Trophoblast cell (in vitro differentiated cells and primary cell): ENCODE results near the gene DDR2.

ENCODE experiments used
- DNase-seq, 2 donors: peaks; one replicate each; pipeline ENCODE4 v3.0.0-alpha.2; 2016
- H2AFZ ChIP-seq: 2 replicates; pipeline ENCODE4 v1.6.1; 2013; ENCODE audit warnings: low read length, moderate library complexity, mild to moderate bottlenecking; ENCODE audit not compliant: insufficient read depth, poor library complexity
- H2AK5ac ChIP-seq: 2 replicates; pipeline ENCODE4 v1.6.1; 2013; ENCODE audit warnings: mild to moderate bottlenecking, low read length
- H2BK120ac ChIP-seq: 2 replicates; pipeline ENCODE4 v1.6.1; 2013; ENCODE audit warnings: low read length, mild to moderate bottlenecking, moderate library complexity; ENCODE audit not compliant: insufficient read depth, poor library complexity
- H2BK12ac ChIP-seq: 2 replicates; pipeline ENCODE4 v1.6.1; 2013; ENCODE audit warnings: mild to moderate bottlenecking, low read length, moderate library complexity
- H2BK5ac ChIP-seq: 2 replicates; pipeline ENCODE4 v1.6.1; 2013; ENCODE audit warnings: low read length, low read depth, moderate library complexity, mild to moderate bottlenecking; ENCODE audit not compliant: poor library complexity
- H3K14ac ChIP-seq: 2 replicates; pipeline ENCODE4 v1.6.1; 2013; ENCODE audit warnings: mild to moderate bottlenecking, low read length
- H3K18ac ChIP-seq: 2 replicates; pipeline ENCODE4 v1.6.1; 2013; ENCODE audit warnings: mild to moderate bottlenecking, low read length
- H3K23ac ChIP-seq: 2 replicates; pipeline ENCODE4 v1.6.1; 2013; ENCODE audit warnings: low read length
- H3K27ac ChIP-seq: 2 replicates; pipeline ENCODE4 v1.5.1; 2013; ENCODE audit warnings: low read depth, mild to moderate bottlenecking, inconsistent platforms, low read length, moderate library complexity
- H3K27me3 ChIP-seq: 2 replicates; pipeline ENCODE4 v1.6.1; 2013; ENCODE audit warnings: inconsistent platforms, mild to moderate bottlenecking, low read length, moderate library complexity; ENCODE audit not compliant: insufficient read depth
- H3K36me3 ChIP-seq, 2 experiments: 1 replicate in 1 of 2; 2 replicates in 1 of 2; pipeline ENCODE4 v1.6.1; 2013; ENCODE audit warnings: low read length in 2 of 2, mild to moderate bottlenecking in 2 of 2, moderate library complexity in 1 of 2; ENCODE audit not compliant: insufficient read depth in 2 of 2, control insufficient read depth in 1 of 2
- H3K4ac ChIP-seq: 2 replicates; pipeline ENCODE4 v1.6.1; 2013; ENCODE audit warnings: low read depth, mild to moderate bottlenecking, low read length, moderate library complexity
- H3K4me1 ChIP-seq, 2 experiments: 1 replicate in 1 of 2; 2 replicates in 1 of 2; pipeline ENCODE4 v1.6.1; 2013; ENCODE audit warnings: low read length in 2 of 2, mild to moderate bottlenecking in 2 of 2, moderate library complexity in 1 of 2; ENCODE audit not compliant: insufficient read depth in 2 of 2, control insufficient read depth in 1 of 2
- H3K4me2 ChIP-seq: 2 replicates; pipeline ENCODE4 v1.6.1; 2013; ENCODE audit warnings: inconsistent platforms, mild to moderate bottlenecking, low read length, moderate library complexity
- H3K4me3 ChIP-seq: 2 replicates; pipeline ENCODE4 v1.5.1; 2013; ENCODE audit warnings: mild to moderate bottlenecking, low read depth, low read length, inconsistent platforms
- H3K79me1 ChIP-seq: one replicate; pipeline ENCODE4 v1.6.1; 2013; ENCODE audit warnings: low read length
- H3K79me2 ChIP-seq: 2 replicates; pipeline ENCODE4 v1.6.1; 2013; ENCODE audit warnings: low read length, mild to moderate bottlenecking; ENCODE audit not compliant: control insufficient read depth, insufficient read depth, poor library complexity
- H3K9ac ChIP-seq: 2 replicates; pipeline ENCODE4 v1.6.1; 2013; ENCODE audit warnings: mild to moderate bottlenecking, low read length
- H3K9me3 ChIP-seq: 2 replicates; pipeline ENCODE4 v1.6.1; 2013; ENCODE audit warnings: low read depth, mild to moderate bottlenecking, control low read depth, inconsistent platforms, low read length; ENCODE audit not compliant: insufficient read depth
- H4K12ac ChIP-seq: 2 replicates; pipeline ENCODE4 v1.6.1; 2013; ENCODE audit warnings: low read depth, mild to moderate bottlenecking, low read length, moderate library complexity
- H4K8ac ChIP-seq: 2 replicates; pipeline ENCODE4 v1.6.1; 2013; ENCODE audit warnings: low read depth, mild to moderate bottlenecking, low read length, moderate library complexity
- H4K91ac ChIP-seq: one replicate; pipeline ENCODE4 v1.6.1; 2013; ENCODE audit warnings: low read depth, mild to moderate bottlenecking, low read length, moderate library complexity
- WGBS: extraction: QIAGEN DNeasy Blood & Tissue Kit; methylation state at CpG from one replicate; pipeline ENCODE4 v1.1.7; 2013; ENCODE audit warnings: missing lambda C conversion rate; ENCODE audit not compliant: insufficient read length, insufficient coverage; ENCODE audit errors: extremely low coverage; 5-methylcytosine and 5-hydroxymethylcytosine counted together

DDR2 gene

DNA sequence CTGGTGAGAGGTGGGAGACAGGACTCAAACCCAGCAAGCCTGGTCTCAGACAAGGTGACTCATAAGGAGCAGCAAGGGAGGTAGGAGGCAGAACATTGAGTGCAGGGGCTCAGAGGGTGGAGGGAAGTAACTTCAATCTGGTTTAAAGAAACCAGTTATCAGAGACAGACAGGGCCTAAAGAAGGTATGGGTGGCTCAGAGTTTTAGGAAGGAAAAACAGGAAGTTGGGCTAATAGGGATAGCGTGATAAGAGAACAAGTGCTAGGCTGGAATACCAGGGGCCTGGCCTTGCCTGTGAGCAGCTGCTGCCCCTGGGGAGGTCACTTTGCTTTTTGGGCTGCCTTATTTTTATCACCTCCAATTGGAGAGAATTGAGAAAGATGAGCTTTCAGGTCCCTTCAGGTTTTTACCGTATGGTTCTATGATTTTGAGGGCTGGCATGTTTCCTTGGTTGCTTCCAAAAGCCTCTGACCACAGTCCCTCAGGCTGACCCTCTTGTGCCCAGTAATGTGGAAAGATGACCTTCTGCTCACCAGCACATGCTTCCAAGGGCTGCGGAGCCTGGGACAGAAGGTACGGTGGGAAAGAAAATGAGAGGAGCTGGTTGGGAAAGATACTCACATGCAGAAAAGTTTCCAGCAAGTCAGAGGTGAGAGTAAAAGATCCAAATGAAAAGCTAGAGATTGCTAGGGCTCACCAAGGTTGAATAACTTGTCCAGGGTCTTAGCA, 77.0 kb downstream of the DDR2 start:
- no peak overlapping the region for H4K91ac ChIP-seq
- no peak overlapping the region for H3K4me2 ChIP-seq
- H3K9me3 ChIP-seq: peaks cover 1% of the 10 kb centered on the region
- no peaks in the 10 kb centered on the region for H3K79me2 ChIP-seq
- no peak overlapping the region for H2BK5ac ChIP-seq
- H3K4me1 ChIP-seq: peaks cover 6 to 9% of the 10 kb centered on the region in 2 experiments
- no peak overlapping the region for H2AK5ac ChIP-seq
- H3K4me3 ChIP-seq: no peak overlapping the region
- no CpG with 5 or more reads among the region's 4 CpGs for WGBS
- no peaks in the 10 kb centered on the region for H3K27me3 ChIP-seq
- no peak overlapping the region for H3K9ac ChIP-seq
- no peak overlapping the region for H3K4ac ChIP-seq
- no peak overlapping the region for H3K27ac ChIP-seq
- H2BK120ac ChIP-seq: no peak overlapping the region
- no peak overlapping the region for H4K8ac ChIP-seq
- H3K18ac ChIP-seq: no peak overlapping the region
- no peak overlapping the region for H2AFZ ChIP-seq
- H2BK12ac ChIP-seq: no peak overlapping the region
- H3K23ac ChIP-seq: no peak overlapping the region
- H4K12ac ChIP-seq: no peak overlapping the region
- H3K14ac ChIP-seq: no peak overlapping the region
- no peaks in the 10 kb centered on the region for H3K79me1 ChIP-seq
- no peaks in the 10 kb centered on the region for H3K36me3 ChIP-seq
- no peak for DNase-seq

DNA sequence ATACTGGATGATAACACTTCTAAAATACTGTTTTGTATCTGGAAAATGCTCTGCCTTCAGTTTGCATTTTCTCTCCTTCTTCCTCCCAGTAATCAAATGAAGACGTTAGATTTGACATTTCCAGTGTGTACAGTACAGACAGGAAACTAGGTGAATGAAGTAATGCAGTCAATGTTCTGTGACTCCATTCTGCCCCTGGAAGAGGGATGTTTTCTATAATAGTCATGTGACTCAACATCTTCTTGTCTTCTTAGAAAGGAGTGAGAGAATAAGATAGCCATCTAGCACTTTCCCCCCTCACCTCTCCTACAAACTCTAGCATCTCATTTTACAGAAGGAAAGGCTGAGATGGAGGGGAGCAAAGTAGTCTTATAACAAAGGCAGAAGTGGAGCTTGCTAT, 77.6 kb downstream of the DDR2 start:
- H2BK120ac ChIP-seq: no peak overlapping the region
- no peak overlapping the region for H4K91ac ChIP-seq
- H3K14ac ChIP-seq: no peak overlapping the region
- no peak overlapping the region for H4K12ac ChIP-seq
- no peaks in the 10 kb centered on the region for H3K27me3 ChIP-seq
- WGBS: no CpG with 5 or more reads among the region's 1 CpG
- H3K18ac ChIP-seq: no peak overlapping the region
- no peaks in the 10 kb centered on the region for H3K79me1 ChIP-seq
- no peak overlapping the region for H2AK5ac ChIP-seq
- H2BK12ac ChIP-seq: no peak overlapping the region
- H3K4me2 ChIP-seq: no peak overlapping the region
- no peak overlapping the region for H3K27ac ChIP-seq
- no peak overlapping the region for H3K23ac ChIP-seq
- no peak overlapping the region for H3K4ac ChIP-seq
- H2BK5ac ChIP-seq: no peak overlapping the region
- no peak overlapping the region for H4K8ac ChIP-seq
- H3K9me3 ChIP-seq: peaks cover 1% of the 10 kb centered on the region
- peaks cover 6 to 9% of the 10 kb centered on the region in 2 experiments for H3K4me1 ChIP-seq
- no peak overlapping the region for H3K9ac ChIP-seq
- no peak for DNase-seq
- H3K4me3 ChIP-seq: no peak overlapping the region
- H2AFZ ChIP-seq: no peak overlapping the region
- H3K79me2 ChIP-seq: no peaks in the 10 kb centered on the region
- no peaks in the 10 kb centered on the region for H3K36me3 ChIP-seq

DNA sequence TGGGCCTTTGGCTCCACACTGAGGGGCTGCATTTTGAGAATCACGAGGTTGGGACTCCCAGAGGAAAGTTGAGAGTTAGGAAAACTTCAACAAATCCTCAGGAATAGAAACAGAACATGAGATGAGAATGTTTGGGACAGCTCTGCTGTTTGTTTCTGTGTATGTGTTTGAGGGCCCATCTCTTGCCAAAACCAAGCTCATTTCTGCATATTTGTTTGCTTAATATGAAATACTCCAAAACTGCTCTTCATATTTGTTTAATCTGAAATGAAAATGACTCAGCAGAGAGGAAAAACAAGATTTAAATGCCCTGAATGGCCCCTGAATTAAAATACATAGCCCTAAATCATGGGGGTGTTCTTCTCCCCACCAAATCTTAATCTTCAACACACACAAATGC, 78.1 kb downstream of the DDR2 start:
- Histone ChIP-seq H3K4ac (no peak overlapping the region), H2BK5ac (no peak overlapping the region), H2AFZ (no peak overlapping the region), H3K27me3 (no peaks in the 10 kb centered on the region), H3K4me3 (no peak overlapping the region), H3K4me2 (no peak overlapping the region), H3K36me3 (no peaks in the 10 kb centered on the region), H4K8ac (no peak overlapping the region), H2BK12ac (no peak overlapping the region), H4K91ac (no peak overlapping the region), H3K23ac (no peak overlapping the region), H2AK5ac (no peak overlapping the region), H3K4me1 (peaks cover 5 to 6% of the 10 kb centered on the region in 2 experiments), H3K79me1 (no peaks in the 10 kb centered on the region), H3K9me3 (peaks cover 1% of the 10 kb centered on the region), H3K9ac (no peak overlapping the region), H4K12ac (no peak overlapping the region), H2BK120ac (no peak overlapping the region), H3K79me2 (no peaks in the 10 kb centered on the region), H3K14ac (no peak overlapping the region), H3K27ac (no peak overlapping the region), H3K18ac (no peak overlapping the region)
- WGBS: no CpG with 5 or more reads among the region's 1 CpG
- DNase-seq: no peak

DNA sequence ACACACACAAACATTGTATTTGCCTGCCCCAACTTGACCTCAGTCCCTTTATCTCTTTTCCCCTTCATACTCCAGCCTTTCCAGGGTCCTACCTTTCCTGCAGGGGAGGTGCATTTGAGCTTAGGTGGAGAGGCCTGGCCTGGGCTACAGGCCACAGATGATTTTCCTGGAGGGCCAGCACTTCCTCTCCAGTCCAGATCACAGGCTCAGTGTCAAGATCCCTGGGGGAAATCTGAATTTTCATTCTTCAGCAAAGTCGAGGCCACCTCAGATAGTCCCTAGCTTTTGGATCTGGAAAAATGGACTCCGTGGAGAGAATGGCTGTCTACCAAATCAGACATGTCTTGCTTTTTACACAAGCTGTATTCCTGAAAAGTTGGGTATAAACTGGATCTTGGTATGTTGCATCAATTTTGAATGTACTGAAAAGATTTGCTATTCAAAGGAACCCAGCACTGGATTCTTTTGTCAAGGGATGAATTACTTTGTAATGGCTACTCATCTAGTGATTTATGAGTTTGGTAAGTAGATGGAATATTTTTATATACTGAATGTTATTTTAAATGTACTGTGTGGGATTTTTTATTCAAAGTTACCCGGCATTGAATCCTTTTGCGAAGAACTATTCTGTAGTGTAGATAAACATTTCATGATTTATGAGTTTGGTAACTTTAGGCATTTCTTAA, 78.7 kb downstream of the DDR2 start:
- H2AFZ ChIP-seq: no peak overlapping the region
- H4K8ac ChIP-seq: no peak overlapping the region
- H2BK120ac ChIP-seq: no peak overlapping the region
- H3K27me3 ChIP-seq: no peaks in the 10 kb centered on the region
- H3K36me3 ChIP-seq: no peaks in the 10 kb centered on the region
- no CpG with 5 or more reads among the region's 4 CpGs for WGBS
- H3K4me3 ChIP-seq: no peak overlapping the region
- H3K4me2 ChIP-seq: no peak overlapping the region
- DNase-seq: no peak
- peaks cover 2 to 6% of the 10 kb centered on the region in 2 experiments for H3K4me1 ChIP-seq
- H3K4ac ChIP-seq: no peak overlapping the region
- H3K14ac ChIP-seq: no peak overlapping the region
- H3K9ac ChIP-seq: no peak overlapping the region
- H2BK5ac ChIP-seq: no peak overlapping the region
- H4K12ac ChIP-seq: no peak overlapping the region
- no peak overlapping the region for H3K27ac ChIP-seq
- H3K23ac ChIP-seq: no peak overlapping the region
- no peaks in the 10 kb centered on the region for H3K79me1 ChIP-seq
- H3K18ac ChIP-seq: no peak overlapping the region
- H2BK12ac ChIP-seq: no peak overlapping the region
- H2AK5ac ChIP-seq: no peak overlapping the region
- peaks cover 1% of the 10 kb centered on the region for H3K9me3 ChIP-seq
- H3K79me2 ChIP-seq: no peaks in the 10 kb centered on the region
- H4K91ac ChIP-seq: no peak overlapping the region
